GM19372 (cell line): ENCODE results near the gene SRGAP2B.
"Not testable (repeated sequence)": the region's sequence is repeated elsewhere in the genome, so short reads cannot be mapped to it uniquely, and the experiment has no call there.

Experiments
- ATAC-seq: cut with Tn5 transposase; IDR thresholded peaks from one replicate; pipeline ENCODE4 v1.9.1; 2021; ENCODE audit warnings: mild to moderate bottlenecking, low read depth, moderate library complexity; ENCODE audit not compliant: unreplicated experiment

Gene SRGAP2B

DNA sequence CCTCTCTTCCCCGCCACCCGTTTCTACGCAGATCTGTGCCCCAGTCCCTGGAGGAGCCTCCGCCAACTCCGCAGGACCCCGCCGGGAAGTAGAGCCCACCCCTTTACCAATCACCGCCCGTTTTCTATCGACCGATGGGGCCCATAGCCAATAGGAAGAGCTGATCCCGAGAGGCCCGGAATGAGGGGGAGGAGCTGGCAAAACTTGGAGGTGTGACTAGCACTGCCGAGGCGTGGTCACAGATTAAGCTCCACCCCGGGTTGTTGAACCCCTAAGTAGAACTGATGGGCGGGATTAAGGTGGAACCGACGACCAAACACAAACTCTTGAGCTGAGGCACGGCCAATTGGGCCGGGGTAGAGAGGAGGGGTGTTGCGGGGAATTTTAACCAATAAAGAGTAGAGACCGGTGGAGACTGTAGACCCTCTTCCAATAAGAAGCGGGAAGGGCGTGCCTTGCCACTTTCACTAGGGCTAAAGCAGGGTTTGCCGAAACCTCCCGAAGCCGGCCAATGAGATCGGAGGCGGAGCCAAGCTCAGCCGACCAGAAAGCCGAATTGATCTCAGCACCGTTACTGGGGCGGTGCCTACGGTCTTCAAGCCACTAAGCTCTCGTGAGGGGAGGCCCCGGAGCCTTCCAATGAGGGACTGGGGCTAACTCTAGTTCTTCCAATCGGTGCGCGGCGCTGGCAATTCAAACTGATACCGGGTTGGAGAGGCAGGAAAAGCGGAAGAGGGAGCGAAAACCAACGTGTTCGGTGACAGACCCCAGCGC, at the start of gene SRGAP2B, which contains the start of gene FAM72D:
Gene SRGAP2B (minus strand): TSS at position 45 of the 774 bp plus-strand sequence. CDS start 2,427 bp downstream, outside the sequence.
Gene FAM72D (plus strand): TSS at position 691 of the 774 bp plus-strand sequence. CDS start 874 bp downstream, outside the sequence.
- ATAC-seq, result peak; percentile 80

DNA sequence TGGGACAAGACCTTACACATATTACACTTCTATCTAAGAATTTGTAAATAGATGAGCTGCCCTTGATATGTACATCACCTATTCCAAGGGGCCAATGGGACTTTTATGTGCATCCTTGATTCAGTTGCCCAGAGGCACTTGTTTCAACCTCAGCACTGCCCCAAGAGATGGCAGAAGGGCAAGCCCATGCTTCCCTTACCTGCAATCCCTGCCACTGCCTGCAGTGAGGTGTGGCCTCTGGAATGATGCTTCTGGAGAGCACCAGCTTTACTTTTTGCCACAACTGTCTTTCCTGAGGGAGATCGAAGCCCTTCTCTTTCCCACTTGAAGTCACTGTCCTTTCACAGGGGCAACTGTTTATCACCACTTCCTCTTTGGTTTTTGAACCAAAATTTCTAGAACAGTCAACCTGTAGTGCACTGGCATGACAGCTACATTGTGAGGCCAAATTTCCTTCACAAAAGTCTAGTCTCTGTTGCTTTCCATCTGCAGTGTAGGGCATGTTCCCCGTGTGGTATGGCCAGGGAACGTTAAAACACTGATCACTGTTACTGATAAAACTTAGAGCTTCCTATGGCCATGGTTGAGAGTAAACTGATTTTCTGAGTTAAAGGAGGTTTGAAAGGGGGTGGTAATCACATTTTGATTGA, 49.3 kb upstream of the SRGAP2B start:
- ATAC-seq, result not testable (repeated sequence)

- not testable (repeated sequence) for ATAC-seq
Observed at GRCh38 chr1:145140549-145140948, 45.4 kb upstream of the SRGAP2B start.

DNA sequence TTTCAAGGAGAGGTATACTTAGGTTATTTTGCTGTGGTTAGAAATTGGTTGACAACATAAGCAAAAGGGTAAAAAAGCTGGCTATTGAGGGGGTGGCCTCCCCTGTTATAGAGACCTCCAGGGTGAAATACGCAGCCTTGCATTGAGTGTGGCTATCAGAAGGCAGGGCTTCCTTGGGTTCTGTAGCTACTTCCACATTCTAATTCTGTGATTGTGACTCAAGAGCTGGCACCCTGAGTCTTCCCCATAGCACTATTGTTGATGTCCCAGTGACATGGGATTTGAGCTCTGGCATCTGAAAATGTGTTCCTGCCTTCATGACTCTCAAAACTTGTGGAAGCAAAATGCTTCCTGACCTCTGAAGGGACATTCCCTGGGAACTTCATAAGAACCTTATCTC, 39.3 kb upstream of the SRGAP2B start:
- not testable (repeated sequence) for ATAC-seq

GRCh38 chr1:145128697-145129469, 33.8 kb upstream of the SRGAP2B start:
- ATAC-seq, result not testable (repeated sequence)

DNA sequence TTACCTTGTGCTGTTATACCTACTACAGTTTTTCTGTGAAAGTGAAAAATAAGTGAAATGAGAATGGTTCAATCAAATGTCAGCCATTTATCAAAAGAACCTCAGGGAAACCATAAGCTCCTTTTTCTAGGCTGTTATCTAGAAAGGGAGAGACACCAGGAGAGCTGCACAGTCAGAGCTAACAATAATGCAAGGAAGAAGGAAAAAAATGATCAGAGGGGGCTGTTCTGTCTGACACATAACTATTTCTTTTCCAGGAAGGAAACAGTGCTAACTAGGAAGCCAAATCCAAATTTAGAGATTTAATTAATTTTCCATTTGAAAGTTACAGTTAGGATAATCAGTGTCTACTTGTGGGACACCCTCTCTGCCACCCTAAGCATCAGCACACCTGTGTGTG, 32.0 kb upstream of the SRGAP2B start:
- ATAC-seq, result not testable (repeated sequence)

- ATAC-seq, result not testable (repeated sequence)
Observed at GRCh38 chr1:145125112-145125511, 30.0 kb upstream of the SRGAP2B start.

DNA sequence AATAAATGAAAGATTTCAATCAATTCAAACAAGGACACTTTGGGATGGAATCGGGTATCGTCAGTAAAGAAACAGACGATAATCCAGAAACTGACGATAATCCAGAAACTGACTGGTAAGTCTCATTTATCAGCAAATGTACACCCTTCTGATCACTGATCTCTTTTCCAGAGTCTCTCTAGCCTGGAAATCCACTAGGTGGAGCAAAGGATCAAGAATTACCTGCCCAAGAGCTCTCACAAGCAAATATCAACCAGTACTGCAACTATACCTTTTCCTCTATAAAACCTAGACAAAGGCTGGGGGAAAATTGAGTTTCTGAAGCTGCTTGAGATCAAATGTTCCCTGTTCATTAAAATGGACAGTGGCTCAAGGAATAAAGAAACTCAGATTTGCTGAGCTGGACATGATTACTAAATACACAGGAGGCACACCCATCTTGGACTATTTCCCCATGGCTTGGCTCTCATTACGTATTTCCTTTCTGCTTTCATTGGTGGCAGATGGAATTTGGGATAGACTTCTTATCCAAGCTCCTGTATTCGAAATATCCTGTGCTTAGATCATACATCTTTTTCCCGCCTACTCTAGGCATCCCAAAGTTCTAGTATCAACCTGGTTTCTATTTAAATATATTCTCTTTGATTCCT, 29.0 kb upstream of the SRGAP2B start:
- not testable (repeated sequence) for ATAC-seq

- ATAC-seq, result not testable (repeated sequence)
Observed at GRCh38 chr1:145123062-145123395, 27.9 kb upstream of the SRGAP2B start.

GRCh38 chr1:145122344-145123061, 27.4 kb upstream of the SRGAP2B start:
- ATAC-seq, result not testable (repeated sequence)

GRCh38 chr1:145119842-145120241, 24.7 kb upstream of the SRGAP2B start:
- ATAC-seq, result not testable (repeated sequence)

- not testable (repeated sequence) for ATAC-seq
Observed at GRCh38 chr1:145115587-145116493, 20.7 kb upstream of the SRGAP2B start.

DNA sequence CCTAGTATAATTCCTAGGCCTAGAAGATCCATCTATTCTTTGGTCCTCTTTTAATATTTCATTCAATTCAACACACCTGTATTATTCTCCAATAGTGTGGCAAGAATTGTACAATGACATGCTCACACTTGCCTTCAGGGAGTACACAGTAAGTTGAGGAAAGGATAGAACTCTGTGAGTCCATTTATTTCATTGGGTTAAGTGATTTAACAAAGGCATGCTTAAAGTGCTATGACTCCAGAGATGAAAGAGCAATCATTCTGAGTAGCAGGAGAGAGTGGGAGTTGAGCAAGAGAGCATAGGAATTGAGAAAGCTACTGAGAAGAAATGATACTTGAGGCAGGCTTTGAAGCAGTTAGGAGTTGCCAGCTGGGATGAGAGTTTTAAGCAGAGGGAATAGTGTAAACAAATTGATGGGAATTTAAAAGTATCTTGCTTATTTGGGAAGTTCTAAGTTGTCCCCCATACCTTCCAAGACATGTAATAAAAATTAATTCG, 19.5 kb upstream of the SRGAP2B start:
- not testable (repeated sequence) for ATAC-seq

DNA sequence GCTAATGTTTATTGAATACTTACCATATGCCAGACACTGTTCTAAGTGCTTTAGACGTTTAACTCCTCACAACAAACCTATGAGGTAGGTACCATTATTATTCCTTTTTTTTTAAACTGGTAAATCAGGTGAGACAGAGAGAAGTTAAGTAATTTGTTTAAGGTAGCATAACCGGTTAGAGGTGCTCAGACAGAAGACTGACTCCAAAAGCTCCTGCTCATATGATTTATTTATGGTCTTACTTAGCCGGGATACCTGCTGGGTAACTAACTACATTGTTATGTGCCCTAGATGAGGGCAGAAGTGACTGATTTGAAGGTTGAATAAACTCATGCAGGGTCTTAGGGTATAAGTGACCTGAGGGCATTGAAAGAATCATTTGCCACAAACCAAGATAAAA, 17.6 kb upstream of the SRGAP2B start:
- ATAC-seq, result not testable (repeated sequence)

GRCh38 chr1:145111674-145112073, 16.5 kb upstream of the SRGAP2B start:
- ATAC-seq, result not testable (repeated sequence)

DNA sequence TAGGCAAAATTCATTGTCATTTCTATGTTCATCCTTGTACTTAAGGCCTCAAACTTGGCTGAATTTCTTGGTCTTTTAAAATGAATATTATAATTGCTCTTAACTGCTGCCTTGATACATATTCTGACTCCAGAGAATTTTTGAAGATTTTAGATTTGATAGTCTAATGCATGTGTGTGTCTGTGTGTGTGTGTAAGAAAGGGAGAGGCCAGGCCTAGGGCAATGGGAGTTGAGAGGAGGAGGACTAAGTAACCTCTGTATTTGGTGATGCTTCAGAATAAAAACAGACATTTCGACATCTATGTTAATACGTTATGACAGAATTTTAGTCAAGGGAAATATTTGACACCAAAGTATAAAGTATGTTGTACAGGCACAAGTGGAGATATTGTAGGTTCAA, 8.2 kb upstream of the SRGAP2B start:
- ATAC-seq, result not testable (repeated sequence)

- ATAC-seq, result not testable (repeated sequence)
Observed at GRCh38 chr1:145101725-145102124, 6.6 kb upstream of the SRGAP2B start.

DNA sequence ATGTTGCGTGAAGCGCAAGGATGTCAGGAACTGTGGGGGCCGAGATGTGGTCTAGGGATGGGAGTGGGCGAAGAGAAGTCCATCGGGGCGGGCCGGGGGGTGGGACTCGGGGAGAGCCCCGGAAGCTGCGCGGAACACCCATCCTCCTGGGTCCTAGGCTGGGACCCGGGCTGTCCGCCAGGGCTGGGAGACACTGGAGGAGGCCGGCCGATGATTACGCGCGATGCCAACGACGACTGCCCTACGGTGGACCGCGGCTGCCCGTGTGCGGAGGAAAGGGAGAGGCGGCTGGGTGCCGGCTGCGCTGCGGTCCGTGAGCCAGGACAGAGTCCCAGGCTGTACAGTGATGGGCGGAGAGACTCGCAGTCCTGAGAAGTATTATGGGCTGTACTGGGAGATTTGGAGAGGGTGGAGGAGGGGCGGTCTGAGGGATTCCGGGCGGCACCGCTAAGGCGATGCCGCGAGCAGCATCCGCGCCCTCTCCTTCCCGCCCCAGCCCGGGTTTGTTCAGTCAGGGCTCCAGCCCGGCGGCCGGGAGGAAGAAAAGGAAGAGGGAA, 395 bp downstream of the SRGAP2B start:
- ATAC-seq, result peak; percentile 1
